ENCODE results near the gene CAMK2D.

DNA sequence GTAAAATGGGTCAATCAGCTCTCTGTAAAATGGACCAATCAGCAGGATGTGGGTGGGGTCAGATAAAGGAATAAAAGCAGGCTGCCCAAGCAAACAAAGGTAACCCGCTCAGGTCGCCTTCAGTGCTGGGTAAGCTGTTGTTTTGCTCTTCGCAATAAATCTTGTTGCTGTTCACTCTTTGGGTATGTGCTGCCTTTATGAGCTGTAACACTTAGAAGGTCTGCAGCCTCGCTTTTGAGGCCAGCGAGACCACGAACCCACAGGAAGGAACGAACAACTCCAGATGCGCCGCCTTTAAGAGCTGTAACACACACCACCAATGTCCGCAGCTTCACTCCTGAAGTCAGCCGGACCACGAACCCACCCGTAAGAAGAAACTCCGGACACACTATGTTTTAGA is 11.5 kb upstream of the CAMK2D start:
- TF ChIP-seq CTCF (IDR thresholded peaks at IDR 0.05 in 8 of 11, conservative IDR thresholded peaks at IDR 0.05 in 3 of 11) (no peak), POLR2AphosphoS5 (IDR thresholded peaks at IDR 0.05) (no peak)
